SU-DHL-6 (cell line): Measurements from ENCODE around the gene ADGRB3.

Experiments used
- H2AFZ ChIP-seq: fragments of 200-600 bp; sonication (generic); 2 replicates; pipeline ENCODE4 v1.6.1; 2014; ENCODE audit warnings: low read depth, mild to moderate bottlenecking, moderate library complexity, mixed read lengths, antibody characterized with exemption, low read length; ENCODE audit not compliant: severe bottlenecking
- H3F3A ChIP-seq: fragments of 200-600 bp; shearing (Covaris generic); 2 replicates; pipeline ENCODE4 v1.6.0; 2016; ENCODE audit warnings: antibody characterized with exemption, mild to moderate bottlenecking; ENCODE audit not compliant: insufficient read depth
- H3K27ac ChIP-seq: fragments of 200-600 bp; sonication (generic); 2 replicates; pipeline ENCODE4 v1.5.1; 2016; ENCODE audit warnings: low read depth, mild to moderate bottlenecking, low read length, moderate library complexity, mixed read lengths
- H3K27me3 ChIP-seq: fragments of 200-600 bp; sonication (generic), shearing (Covaris generic); 2 replicates; pipeline ENCODE4 v1.6.0; 2014; ENCODE audit warnings: mild to moderate bottlenecking, low read length
- H3K36me3 ChIP-seq: fragments of 200-600 bp; sonication (generic); 2 replicates; pipeline ENCODE4 v1.6.1; 2014; ENCODE audit warnings: mild to moderate bottlenecking, low read length, mixed read lengths
- H3K4me2 ChIP-seq: fragments of 300-600, 200-600 bp; shearing (Covaris generic), sonication (generic); 2 replicates; pipeline ENCODE4 v1.6.0; 2014; ENCODE audit warnings: low read length, low read depth, mild to moderate bottlenecking; ENCODE audit not compliant: poor library complexity, severe bottlenecking
- H3K4me3 ChIP-seq: fragments of 200-600 bp; sonication (generic); 2 replicates; pipeline ENCODE4 v1.5.1; 2014; ENCODE audit warnings: antibody characterized with exemption, low read length, mild to moderate bottlenecking, mixed read lengths; ENCODE audit not compliant: insufficient read depth, poor library complexity, severe bottlenecking
- H3K79me2 ChIP-seq: fragments of 200-600 bp; sonication (generic); 2 replicates; pipeline ENCODE4 v1.6.1; 2014; ENCODE audit warnings: mild to moderate bottlenecking, low read length, moderate library complexity; ENCODE audit not compliant: insufficient read depth
- H3K9ac ChIP-seq: fragments of 200-600 bp; sonication (generic); 2 replicates; pipeline ENCODE4 v1.7.0; 2014; ENCODE audit warnings: mild to moderate bottlenecking, low read length
- H3K9me2 ChIP-seq: fragments of 200-600 bp; sonication (generic); replicated peaks from 2 replicates; pipeline ENCODE4 v1.6.1; 2014; ENCODE audit warnings: low read length; ENCODE audit not compliant: insufficient read depth
- H3K9me3 ChIP-seq: fragments of 200-600 bp; sonication (generic); 2 replicates; pipeline ENCODE4 v1.6.1; 2014; ENCODE audit warnings: low read length, mixed read lengths; ENCODE audit not compliant: insufficient read depth
- H4K20me1 ChIP-seq: fragments of 200-600 bp; sonication (generic); 2 replicates; pipeline ENCODE4 v1.6.1; 2014; ENCODE audit warnings: low read depth, mild to moderate bottlenecking, antibody characterized with exemption, low read length, moderate library complexity, mixed read lengths
- CTCF ChIP-seq: fragments of 200-600 bp; sonication (generic); IDR thresholded peaks from one replicate; pipeline ENCODE4 v1.5.1; 2017; ENCODE audit warnings: antibody characterized with exemption, mild to moderate bottlenecking, low read length, moderate library complexity; ENCODE audit not compliant: insufficient read depth, poor library complexity, severe bottlenecking
- EZH2phosphoT487 ChIP-seq: fragments of 200-600 bp; sonication (generic), shearing (Covaris generic); conservative IDR thresholded peaks from 2 replicates; pipeline ENCODE4 v1.6.1; 2018; ENCODE audit warnings: mild to moderate bottlenecking, antibody characterized with exemption, low read length, moderate library complexity, mixed read lengths

The ADGRB3 gene

GRCh38 chr6:68760485-68760884 lies 125.4 kb downstream of the ADGRB3 start:
- H3K9ac ChIP-seq, result no peak overlapping the region

GRCh38 chr6:68760941-68761676 lies 126.0 kb downstream of the ADGRB3 start:
- no peak overlapping the region for H3K27ac ChIP-seq
- no peaks in the 10 kb centered on the region for H3K9me3 ChIP-seq
- no peak overlapping the region for H3K9ac ChIP-seq
- no peaks in the 10 kb centered on the region for H3F3A ChIP-seq
- no peaks in the 10 kb centered on the region for H3K9me2 ChIP-seq
- H2AFZ ChIP-seq, result no peak overlapping the region
- no peaks in the 10 kb centered on the region for H4K20me1 ChIP-seq
- H3K79me2 ChIP-seq, result no peaks in the 10 kb centered on the region
- H3K4me2 ChIP-seq, result no peak overlapping the region
- TF ChIP-seq CTCF (no peak), EZH2phosphoT487 (no peak)
- no peaks in the 10 kb centered on the region for H3K27me3 ChIP-seq
- H3K36me3 ChIP-seq, result no peaks in the 10 kb centered on the region; the same call in 1 of the 2 replicates
- no peak overlapping the region for H3K4me3 ChIP-seq

More at GRCh38 chr6:68760485-68760884, 125.4 kb downstream of the ADGRB3 start:
- Histone ChIP-seq H4K20me1 (no peaks in the 10 kb centered on the region), H3K79me2 (no peaks in the 10 kb centered on the region), H3K4me3 (no peak overlapping the region), H3F3A (no peaks in the 10 kb centered on the region), H3K9me2 (no peaks in the 10 kb centered on the region), H3K4me2 (no peak overlapping the region), H3K27me3 (no peaks in the 10 kb centered on the region), H3K9me3 (no peaks in the 10 kb centered on the region), H2AFZ (no peak overlapping the region), H3K27ac (no peak overlapping the region), H3K36me3 (no peaks in the 10 kb centered on the region; the same call in 1 of the 2 replicates)
- TF ChIP-seq CTCF, result no peak
- no peak for TF ChIP-seq EZH2phosphoT487

GRCh38 chr6:68761985-68762384 lies 126.9 kb downstream of the ADGRB3 start:
- H3K27ac ChIP-seq, result no peak overlapping the region
- H3K9me3 ChIP-seq, result no peaks in the 10 kb centered on the region
- H3K4me3 ChIP-seq, result no peak overlapping the region
- H3K27me3 ChIP-seq, result no peaks in the 10 kb centered on the region
- no peak for TF ChIP-seq CTCF
- no peak for TF ChIP-seq EZH2phosphoT487
- no peak overlapping the region for H3K9ac ChIP-seq
- no peaks in the 10 kb centered on the region for H3K79me2 ChIP-seq
- H2AFZ ChIP-seq, result no peak overlapping the region
- no peaks in the 10 kb centered on the region; the same call in 1 of the 2 replicates for H3K36me3 ChIP-seq
- no peaks in the 10 kb centered on the region for H4K20me1 ChIP-seq
- H3K4me2 ChIP-seq, result no peak overlapping the region
- no peaks in the 10 kb centered on the region for H3K9me2 ChIP-seq
- H3F3A ChIP-seq, result no peaks in the 10 kb centered on the region
